GM21619 (cell line): Measurements from ENCODE around the gene KRTAP19-6.
"Not testable (repeated sequence)": the region's sequence is repeated elsewhere in the genome, so short reads cannot be mapped to it uniquely, and the experiment has no call there.

Source experiments
- ATAC-seq: cut with Tn5 transposase; IDR thresholded peaks from one replicate; pipeline ENCODE4 v1.9.1; 2021; ENCODE audit not compliant: unreplicated experiment

Gene KRTAP19-6

GRCh38 chr21:30541764-30542163 lies at the start of gene KRTAP19-6:
TSS of gene KRTAP19-6 (minus strand) at chr21:30541864. CDS start at chr21:30541833, 31 bp downstream.
- ATAC-seq = no peak

GRCh38 chr21:30590297-30590696 lies 48.6 kb upstream of the KRTAP19-6 start, which contains the start of gene KRTAP22-2:
TSS of gene KRTAP22-2 (minus strand) at chr21:30590397.
- no peak for ATAC-seq

- ATAC-seq = no peak
These were observed 41.2 kb upstream of the KRTAP19-6 start for GRCh38 chr21:30582870-30583269.

- no peak for ATAC-seq
These were observed 38.5 kb upstream of the KRTAP19-6 start for GRCh38 chr21:30580132-30580531.

- ATAC-seq = no peak
These were observed 37.7 kb upstream of the KRTAP19-6 start for GRCh38 chr21:30579346-30579745.

GRCh38 chr21:30577766-30578165 lies 36.1 kb upstream of the KRTAP19-6 start:
- no peak for ATAC-seq

GRCh38 chr21:30567617-30568016 lies 26.0 kb upstream of the KRTAP19-6 start:
- no peak for ATAC-seq

- no peak for ATAC-seq
These were observed 22.0 kb upstream of the KRTAP19-6 start for GRCh38 chr21:30563630-30564029.

GRCh38 chr21:30563072-30563471 lies 21.4 kb upstream of the KRTAP19-6 start:
- no peak for ATAC-seq

- ATAC-seq = no peak
These were observed 20.3 kb upstream of the KRTAP19-6 start for GRCh38 chr21:30561957-30562356.

- ATAC-seq = no peak
These were observed 19.7 kb upstream of the KRTAP19-6 start, which contains the start of gene KRTAP19-7 for GRCh38 chr21:30561264-30561895. TSS of gene KRTAP19-7 (minus strand) at chr21:30561314. CDS start at chr21:30561289, 25 bp downstream.

- no peak for ATAC-seq
These were observed 13.4 kb upstream of the KRTAP19-6 start for GRCh38 chr21:30555095-30555494.

GRCh38 chr21:30552782-30553181 lies 11.1 kb upstream of the KRTAP19-6 start:
- no peak for ATAC-seq

GRCh38 chr21:30518876-30519275 lies 22.8 kb downstream of the KRTAP19-6 start:
- no peak for ATAC-seq

GRCh38 chr21:30515681-30516080 lies 26.0 kb downstream of the KRTAP19-6 start:
- no peak for ATAC-seq

- not testable (repeated sequence) for ATAC-seq
These were observed 36.0 kb downstream of the KRTAP19-6 start for GRCh38 chr21:30505621-30506205.

GRCh38 chr21:30502041-30502440 lies 39.6 kb downstream of the KRTAP19-6 start, which contains the start of gene KRTAP19-5:
TSS of gene KRTAP19-5 (minus strand) at chr21:30502141. CDS start at chr21:30502090, 51 bp downstream.
- no peak for ATAC-seq

- ATAC-seq = no peak
These were observed 44.6 kb downstream of the KRTAP19-6 start, which contains the start of gene KRTAP19-4 for GRCh38 chr21:30497065-30497464. TSS of gene KRTAP19-4 (minus strand) at chr21:30497165. CDS start at chr21:30497110, 55 bp downstream.

GRCh38 chr21:30491963-30492428 lies 49.7 kb downstream of the KRTAP19-6 start, which contains the start of gene KRTAP19-3:
TSS of gene KRTAP19-3 (minus strand) at chr21:30492013. CDS start at chr21:30491957, 56 bp downstream.
- ATAC-seq = no peak
